GM23338 (cell line): ENCODE data around the gene BMPR2. TPM values are rescaled to one million over a fixed set of nuclear protein-coding genes. Genes with fewer than 3 reads are reported as not detected.
"Not testable (repeated sequence)": the region's sequence is repeated elsewhere in the genome, so short reads cannot be mapped to it uniquely, and the experiment has no call there.

ENCODE experiments used
- ATAC-seq: fragments of 200-7000 bp; cut with Tn5 transposase; 3 replicates; pipeline ENCODE4 v1.9.1; 2020
- DNase-seq: peaks from one replicate; pipeline ENCODE4 v3.0.0-alpha.2; 2015; ENCODE audit warnings: low spot score
- H2AFZ ChIP-seq: fragments of 200-600 bp; sonication (generic); 2 replicates; pipeline ENCODE4 v1.8.0; 2016; ENCODE audit warnings: antibody characterized with exemption, mild to moderate bottlenecking, moderate library complexity
- H3F3A ChIP-seq: fragments of 200-600 bp; sonication (generic); replicated peaks from 2 replicates; pipeline ENCODE4 v1.8.0; 2017; ENCODE audit warnings: antibody characterized with exemption, mixed run types, low read depth
- H3K27ac ChIP-seq: fragments of 200-600 bp; sonication (generic); 2 replicates; pipeline ENCODE4 v1.6.1; 2016; ENCODE audit warnings: low read depth
- H3K27me3 ChIP-seq: fragments of 200-600 bp; sonication (generic); 2 replicates; pipeline ENCODE4 v1.8.0; 2016; ENCODE audit warnings: mild to moderate bottlenecking, mixed run types, moderate library complexity; ENCODE audit not compliant: insufficient read depth
- H3K36me3 ChIP-seq: fragments of 200-600 bp; sonication (generic); 2 replicates; pipeline ENCODE4 v1.8.0; 2016; ENCODE audit warnings: mild to moderate bottlenecking; ENCODE audit not compliant: insufficient read depth
- H3K4me1 ChIP-seq: fragments of 200-600 bp; sonication (generic); 2 replicates; pipeline ENCODE4 v1.8.0; 2016; ENCODE audit warnings: mild to moderate bottlenecking, moderate library complexity; ENCODE audit not compliant: insufficient read depth
- H3K4me2 ChIP-seq: fragments of 200-600 bp; sonication (generic); 2 replicates; pipeline ENCODE4 v1.7.1; 2017; ENCODE audit warnings: mixed run types
- H3K4me3 ChIP-seq: fragments of 200-600 bp; sonication (generic); 2 replicates; pipeline ENCODE4 v1.6.1; 2016; ENCODE audit warnings: mixed run types
- H3K79me2 ChIP-seq: fragments of 200-600 bp; sonication (generic); replicated peaks from 2 replicates; pipeline ENCODE4 v1.8.0; 2017; ENCODE audit warnings: mild to moderate bottlenecking; ENCODE audit not compliant: insufficient read depth
- H3K9me2 ChIP-seq: fragments of 200-600 bp; sonication (generic); 2 replicates; pipeline ENCODE4 v1.8.0; 2017; ENCODE audit not compliant: insufficient read depth
- H4K20me1 ChIP-seq: fragments of 200-600 bp; sonication (generic); replicated peaks from 2 replicates; pipeline ENCODE4 v1.8.0; 2017; ENCODE audit warnings: mild to moderate bottlenecking; ENCODE audit not compliant: insufficient read depth
- H3K27ac Mint-ChIP-seq: 2 replicates; pipeline ENCODE4 v1.8.0; 2020; ENCODE audit warnings: inconsistent platforms, mild to moderate bottlenecking, moderate library complexity, mixed read lengths
- H3K27me3 Mint-ChIP-seq: 3 replicates; pipeline ENCODE4 v1.8.0; 2022; ENCODE audit warnings: low read depth, mild to moderate bottlenecking, moderate library complexity, mixed read lengths, inconsistent platforms; ENCODE audit not compliant: insufficient read depth, poor library complexity
- H3K36me3 Mint-ChIP-seq: 3 replicates; pipeline ENCODE4 v1.8.0; 2021; ENCODE audit warnings: low read depth, mild to moderate bottlenecking, inconsistent platforms, moderate library complexity, mixed read lengths
- H3K4me1 Mint-ChIP-seq: 3 replicates; pipeline ENCODE4 v1.8.0; 2020; ENCODE audit warnings: mild to moderate bottlenecking, inconsistent platforms, mixed read lengths
- H3K4me3 Mint-ChIP-seq: 3 replicates; pipeline ENCODE4 v1.8.0; 2021; ENCODE audit warnings: moderate library complexity, mild to moderate bottlenecking, inconsistent platforms, mixed read lengths
- H3K9me3 Mint-ChIP-seq: 3 replicates; pipeline ENCODE4 v1.8.0; 2020; ENCODE audit warnings: moderate library complexity, mild to moderate bottlenecking, inconsistent platforms, mixed read lengths
- CTCF ChIP-seq, 2 experiments: fragments of 200-600 bp in 1 of 2; sonication (generic) in 1 of 2; conservative IDR thresholded peaks; 2 replicates each; pipeline versions ENCODE4 v1.5.1 to v1.6.1; 2016 to 2017; ENCODE audit warnings: antibody characterized with exemption in 2 of 2, low read depth in 2 of 2, mild to moderate bottlenecking in 2 of 2, moderate library complexity in 1 of 2
- EZH2phosphoT487 ChIP-seq: fragments of 200-600 bp; sonication (generic); IDR thresholded peaks from one replicate; pipeline ENCODE4 v1.8.1; 2018; ENCODE audit warnings: antibody characterized with exemption; ENCODE audit not compliant: unreplicated experiment
- JUNB ChIP-seq: IDR thresholded peaks from one replicate; pipeline ENCODE4 v1.6.1; 2016; ENCODE audit warnings: antibody characterized with exemption; ENCODE audit not compliant: unreplicated experiment
- REST ChIP-seq: IDR thresholded peaks from one replicate; pipeline ENCODE4 v1.6.1; 2018; ENCODE audit warnings: antibody characterized with exemption; ENCODE audit not compliant: unreplicated experiment
- STAT1 ChIP-seq: IDR thresholded peaks from one replicate; pipeline ENCODE4 v1.6.1; 2016; ENCODE audit warnings: antibody characterized with exemption; ENCODE audit not compliant: unreplicated experiment
- ZNF462 ChIP-seq: fragments of 250-450 bp; sonication (Bioruptor Pico); IDR thresholded peaks from 2 replicates; pipeline ENCODE4 v1.5.0; 2020; ENCODE audit warnings: mild to moderate bottlenecking, moderate library complexity
- polyA plus RNA-seq: library from polyadenylated mRNA; unstranded; fragments of >200 nt; fragmentation: Nextera tagmentation; extraction: Ambion mirVana; gene quantifications from 2 replicates; pipeline ENCODE4 v1.2.1, GENCODE V29; 2016
- total RNA-seq: library from RNA; depleted of rRNA; stranded (reverse); fragments of >200 nt; shearing (Covaris generic); gene quantifications from 2 replicates; pipeline ENCODE4 v1.2.3, GENCODE V29; 2014

BMPR2 gene
- total and polyA plus RNA-seq, 2 experiments from 2014 or later = 6.7 to 21.6 TPM

GRCh38 chr2:202535290-202535689, 159.2 kb downstream of the BMPR2 start:
- not testable (repeated sequence) for H2AFZ ChIP-seq, H3K27me3 ChIP-seq, H3K4me1 ChIP-seq, H3K4me1 Mint-ChIP-seq, H3K9me2 ChIP-seq, H3K4me2 ChIP-seq, DNase-seq, H3K36me3 ChIP-seq, ATAC-seq, H3K79me2 ChIP-seq, H3K4me3 ChIP-seq, H3K4me3 Mint-ChIP-seq, H3F3A ChIP-seq, H3K27me3 Mint-ChIP-seq, H3K9me3 Mint-ChIP-seq, H3K27ac ChIP-seq, H3K27ac Mint-ChIP-seq, H4K20me1 ChIP-seq
- peaks cover 20% of the 10 kb centered on the region for H3K36me3 Mint-ChIP-seq

- DNase-seq = no peak
- no peak overlapping the region for H3K4me3 ChIP-seq
- H3K27me3 ChIP-seq = no peaks in the 10 kb centered on the region
- Mint-ChIP-seq H3K27ac (no peak overlapping the region), H3K9me3 (no peaks in the 10 kb centered on the region; the same call in 2 of the 3 replicates), H3K4me3 (no peak overlapping the region), H3K4me1 (peaks cover 20% of the 10 kb centered on the region), H3K27me3 (no peaks in the 10 kb centered on the region), H3K36me3 (no peaks in the 10 kb centered on the region; the same call in 2 of the 3 replicates)
- peaks cover 6% of the 10 kb centered on the region; the same call in 1 of the 2 replicates for H3K4me1 ChIP-seq
- no peak for ATAC-seq
- TF ChIP-seq REST = no peak
- TF ChIP-seq STAT1 = no peak
- TF ChIP-seq JUNB = no peak
- no peak for TF ChIP-seq EZH2phosphoT487
- no peak for TF ChIP-seq ZNF462
- no peak for TF ChIP-seq CTCF (conservative IDR thresholded peaks at IDR 0.05; ENCODE audit: low read depth in 2 of 2)
- H3K9me2 ChIP-seq = no peaks in the 10 kb centered on the region
- no peak overlapping the region for H3K27ac ChIP-seq
- H3K79me2 ChIP-seq = no peaks in the 10 kb centered on the region
- H3K36me3 ChIP-seq = no peaks in the 10 kb centered on the region
- H3F3A ChIP-seq = no peaks in the 10 kb centered on the region
- no peaks in the 10 kb centered on the region for H4K20me1 ChIP-seq
- H3K4me2 ChIP-seq = no peak overlapping the region
- no peak overlapping the region for H2AFZ ChIP-seq
Measured at GRCh38 chr2:202541137-202541536, 165.0 kb downstream of the BMPR2 start.
